K562 (cell line): ENCODE measurements around the gene NLRP6. TPM values are rescaled to one million over a fixed set of nuclear protein-coding genes. Genes with fewer than 3 reads are reported as not detected.

Source experiments
- ARID2 ChIP-seq: fragments of 450-650 bp; IDR thresholded peaks from 2 replicates; pipeline ENCODE4 v1.6.1; 2017; ENCODE audit warnings: antibody characterized with exemption, mild to moderate bottlenecking
- CEBPG ChIP-seq, 3 experiments: fragments of 200-800 bp in 1 of 3; sonication (Bioruptor generic) in 1 of 3; sonication (generic) in 1 of 3; formaldehyde crosslinking in 1 of 3; IDR thresholded peaks in 2 of 3; conservative IDR thresholded peaks in 1 of 3; 2 replicates each; pipeline versions ENCODE4 v1.6.1 to v1.8.0; 2016 to 2022; ENCODE audit warnings: missing compliant biosample characterization in 2 of 3, missing genetic modification characterization in 2 of 3, mild to moderate bottlenecking in 1 of 3, missing genetic modification reagents in 1 of 3
- FOXJ3 ChIP-seq: sonication (generic); formaldehyde crosslinking; IDR thresholded peaks from 2 replicates; pipeline ENCODE4 v1.4.0; 2020; ENCODE audit warnings: mild to moderate bottlenecking, missing genetic modification reagents
- HDAC2 ChIP-seq: fragments of 450-650 bp; IDR thresholded peaks from 2 replicates; pipeline ENCODE4 v1.6.1; 2016; ENCODE audit warnings: mild to moderate bottlenecking
- HNRNPL ChIP-seq: fragments of 200-400 bp; formaldehyde crosslinking; IDR thresholded peaks from 2 replicates; pipeline ENCODE4 v1.6.1; 2017; ENCODE audit warnings: low read depth, mild to moderate bottlenecking, low read length
- MTA3 ChIP-seq: fragments of 450-650 bp; formaldehyde crosslinking; IDR thresholded peaks from 2 replicates; pipeline ENCODE4 v1.6.1; 2017; ENCODE audit warnings: mild to moderate bottlenecking, borderline replicate concordance
- RBM14 ChIP-seq: fragments of 200-400 bp; formaldehyde crosslinking; IDR thresholded peaks from 2 replicates; pipeline ENCODE4 v1.6.1; 2018; ENCODE audit warnings: low read depth, mild to moderate bottlenecking, low read length, moderate library complexity, borderline replicate concordance; ENCODE audit not compliant: insufficient read depth
- RFX1 ChIP-seq: fragments of 450-650 bp; IDR thresholded peaks from 2 replicates; pipeline ENCODE4 v1.6.1; 2016; ENCODE audit warnings: mild to moderate bottlenecking, moderate library complexity
- TAF15 ChIP-seq: fragments of 200-400 bp; formaldehyde crosslinking; IDR thresholded peaks from 2 replicates; pipeline ENCODE4 v1.6.1; 2017; ENCODE audit warnings: mild to moderate bottlenecking, low read depth, low read length, moderate library complexity
- ZNF316 ChIP-seq: fragments of 450-650 bp; IDR thresholded peaks from 2 replicates; pipeline ENCODE4 v1.6.1; 2016
- ZNF707 ChIP-seq: fragments of 250-450 bp; sonication (Bioruptor Pico); conservative IDR thresholded peaks from 2 replicates; pipeline ENCODE4 v1.8.0; 2022; ENCODE audit warnings: inconsistent platforms, mild to moderate bottlenecking, moderate library complexity
- ZNF785 ChIP-seq: fragments of 250-450 bp; sonication (Bioruptor Pico); IDR thresholded peaks from 2 replicates; pipeline ENCODE4 v1.4.0; 2020; ENCODE audit warnings: mild to moderate bottlenecking
- polyA plus RNA-seq, 8 experiments: library from polyadenylated mRNA; depleted of rRNA in 4 of 8; stranded (reverse) in 5 of 8; unstranded in 3 of 8; fragments of >200 nt; fragmentation: Nextera tagmentation in 2 of 8; fragmentation: Illumina TruSeq in 1 of 8; extraction: Ambion mirVana in 2 of 8; extraction: Trizol in 1 of 8; gene quantifications; 2 replicates each; pipeline versions ENCODE4 v1.2.1 to v1.2.3, GENCODE V29; 2011 to 2014; ENCODE audit warnings: inconsistent platforms in 1 of 8, missing spikeins in 1 of 8
- total RNA-seq, 7 experiments: library from RNA; depleted of rRNA in 6 of 7; stranded (reverse); fragments of >200 nt in 6 of 7; fragmentation: Illumina TruSeq in 2 of 7; extraction: Trizol in 2 of 7; gene quantifications; 2 replicates each; pipeline versions ENCODE4 v1.2.1 to v1.2.3, GENCODE V29; 2011 to 2021; ENCODE audit warnings: low replicate concordance in 1 of 7
- TF ChIP-seq, protein P1 (sequence below): sonication (generic); formaldehyde crosslinking; IDR thresholded peaks from 2 replicates; pipeline ENCODE4 v1.8.0; 2022; ENCODE audit warnings: missing genetic modification reagents, mild to moderate bottlenecking, borderline replicate concordance
- TF ChIP-seq, protein P2 (sequence below): fragments of 200-400 bp; formaldehyde crosslinking; IDR thresholded peaks from 2 replicates; pipeline ENCODE4 v1.6.1; 2017; ENCODE audit warnings: mild to moderate bottlenecking, low read depth, low read length, moderate library complexity
- TF ChIP-seq, protein P3 (sequence below), 2 experiments: fragments of 450-650 bp; IDR thresholded peaks; 2 replicates each; pipeline ENCODE4 v1.6.1; 2016
- TF ChIP-seq, protein P4 (sequence below), 2 experiments: IDR thresholded peaks; 2 replicates each; pipeline ENCODE4 v1.6.1; 2012; ENCODE audit warnings: improper control_type of control experiment in 2 of 2, low read depth in 2 of 2, low read length in 2 of 2, borderline replicate concordance in 1 of 2
- TF ChIP-seq, protein P5 (sequence below): fragments of 250-450 bp; sonication (Bioruptor Pico); IDR thresholded peaks from 2 replicates; pipeline ENCODE4 v1.8.0; 2022; ENCODE audit warnings: inconsistent platforms, mild to moderate bottlenecking, moderate library complexity, borderline replicate concordance

The NLRP6 gene
- total and polyA plus RNA-seq, 9 of the 15 experiments (the other 6 are each of a cell fraction or from before 2014, with no cell fraction given): 0.03 to 0.18 (median 0.15) TPM; not detected in 5

DNA sequence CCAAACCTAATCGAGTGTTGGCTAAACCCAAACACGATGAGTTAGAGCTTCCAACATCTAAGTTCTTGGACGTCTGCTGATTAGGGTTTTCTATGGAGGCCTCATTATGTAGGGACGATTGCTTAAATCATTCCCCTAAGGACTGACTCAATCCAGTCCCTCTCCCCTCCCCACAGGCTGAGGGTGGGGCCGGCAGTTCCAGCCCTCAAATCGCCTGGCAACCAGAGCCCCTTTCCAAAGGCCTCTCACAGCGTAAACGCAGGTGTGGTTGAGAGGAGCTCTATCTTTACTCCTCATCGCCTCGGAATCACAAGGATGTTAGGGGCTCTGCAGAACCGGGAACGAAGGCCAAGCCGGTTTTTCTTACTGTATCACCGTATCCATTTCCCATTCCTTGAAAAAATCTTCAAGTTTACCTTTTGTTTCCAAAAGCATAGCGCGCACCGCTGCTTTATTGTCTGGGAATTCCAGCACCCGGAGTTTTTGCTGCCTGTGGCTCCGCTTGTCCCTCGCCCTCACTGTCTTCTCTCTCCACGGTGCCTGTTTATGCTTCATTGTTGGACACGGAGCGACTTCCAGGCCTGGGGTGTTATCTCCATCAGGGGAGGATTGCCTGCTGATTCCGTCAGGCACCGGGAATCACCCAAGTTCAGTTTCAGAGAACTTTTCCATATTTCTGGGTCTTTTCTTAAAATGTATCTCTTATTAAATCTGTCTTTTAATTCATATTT, 56.2 kb downstream of the NLRP6 start (continued):
- TF ChIP-seq, protein P1, sequence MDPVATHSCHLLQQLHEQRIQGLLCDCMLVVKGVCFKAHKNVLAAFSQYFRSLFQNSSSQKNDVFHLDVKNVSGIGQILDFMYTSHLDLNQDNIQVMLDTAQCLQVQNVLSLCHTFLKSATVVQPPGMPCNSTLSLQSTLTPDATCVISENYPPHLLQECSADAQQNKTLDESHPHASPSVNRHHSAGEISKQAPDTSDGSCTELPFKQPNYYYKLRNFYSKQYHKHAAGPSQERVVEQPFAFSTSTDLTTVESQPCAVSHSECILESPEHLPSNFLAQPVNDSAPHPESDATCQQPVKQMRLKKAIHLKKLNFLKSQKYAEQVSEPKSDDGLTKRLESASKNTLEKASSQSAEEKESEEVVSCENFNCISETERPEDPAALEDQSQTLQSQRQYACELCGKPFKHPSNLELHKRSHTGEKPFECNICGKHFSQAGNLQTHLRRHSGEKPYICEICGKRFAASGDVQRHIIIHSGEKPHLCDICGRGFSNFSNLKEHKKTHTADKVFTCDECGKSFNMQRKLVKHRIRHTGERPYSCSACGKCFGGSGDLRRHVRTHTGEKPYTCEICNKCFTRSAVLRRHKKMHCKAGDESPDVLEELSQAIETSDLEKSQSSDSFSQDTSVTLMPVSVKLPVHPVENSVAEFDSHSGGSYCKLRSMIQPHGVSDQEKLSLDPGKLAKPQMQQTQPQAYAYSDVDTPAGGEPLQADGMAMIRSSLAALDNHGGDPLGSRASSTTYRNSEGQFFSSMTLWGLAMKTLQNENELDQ: no peak
- TF ChIP-seq ZNF707 (CRISPR knock-in tag): no peak
- TF ChIP-seq ZNF316: no peak
- TF ChIP-seq, protein P2, sequence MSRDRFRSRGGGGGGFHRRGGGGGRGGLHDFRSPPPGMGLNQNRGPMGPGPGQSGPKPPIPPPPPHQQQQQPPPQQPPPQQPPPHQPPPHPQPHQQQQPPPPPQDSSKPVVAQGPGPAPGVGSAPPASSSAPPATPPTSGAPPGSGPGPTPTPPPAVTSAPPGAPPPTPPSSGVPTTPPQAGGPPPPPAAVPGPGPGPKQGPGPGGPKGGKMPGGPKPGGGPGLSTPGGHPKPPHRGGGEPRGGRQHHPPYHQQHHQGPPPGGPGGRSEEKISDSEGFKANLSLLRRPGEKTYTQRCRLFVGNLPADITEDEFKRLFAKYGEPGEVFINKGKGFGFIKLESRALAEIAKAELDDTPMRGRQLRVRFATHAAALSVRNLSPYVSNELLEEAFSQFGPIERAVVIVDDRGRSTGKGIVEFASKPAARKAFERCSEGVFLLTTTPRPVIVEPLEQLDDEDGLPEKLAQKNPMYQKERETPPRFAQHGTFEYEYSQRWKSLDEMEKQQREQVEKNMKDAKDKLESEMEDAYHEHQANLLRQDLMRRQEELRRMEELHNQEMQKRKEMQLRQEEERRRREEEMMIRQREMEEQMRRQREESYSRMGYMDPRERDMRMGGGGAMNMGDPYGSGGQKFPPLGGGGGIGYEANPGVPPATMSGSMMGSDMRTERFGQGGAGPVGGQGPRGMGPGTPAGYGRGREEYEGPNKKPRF: no peak
- no peak for TF ChIP-seq ARID2
- no peak for TF ChIP-seq RBM14
- peak; percentile 56; the same call in 1 of the 2 replicates for TF ChIP-seq CEBPG (CRISPR knock-in tag; IDR thresholded peaks at IDR 0.05)
- TF ChIP-seq CEBPG (tag; conservative IDR thresholded peaks at IDR 0.05 in 1 of 2, IDR thresholded peaks at IDR 0.05 in 1 of 2): peak in 1 of 2 experiments; percentile 56; a peak in 1 of 4 replicates
- TF ChIP-seq FOXJ3 (CRISPR knock-in tag): no peak
- TF ChIP-seq, protein P3, sequence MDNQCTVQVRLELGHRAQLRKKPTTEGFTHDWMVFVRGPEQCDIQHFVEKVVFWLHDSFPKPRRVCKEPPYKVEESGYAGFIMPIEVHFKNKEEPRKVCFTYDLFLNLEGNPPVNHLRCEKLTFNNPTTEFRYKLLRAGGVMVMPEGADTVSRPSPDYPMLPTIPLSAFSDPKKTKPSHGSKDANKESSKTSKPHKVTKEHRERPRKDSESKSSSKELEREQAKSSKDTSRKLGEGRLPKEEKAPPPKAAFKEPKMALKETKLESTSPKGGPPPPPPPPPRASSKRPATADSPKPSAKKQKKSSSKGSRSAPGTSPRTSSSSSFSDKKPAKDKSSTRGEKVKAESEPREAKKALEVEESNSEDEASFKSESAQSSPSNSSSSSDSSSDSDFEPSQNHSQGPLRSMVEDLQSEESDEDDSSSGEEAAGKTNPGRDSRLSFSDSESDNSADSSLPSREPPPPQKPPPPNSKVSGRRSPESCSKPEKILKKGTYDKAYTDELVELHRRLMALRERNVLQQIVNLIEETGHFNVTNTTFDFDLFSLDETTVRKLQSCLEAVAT (IDR thresholded peaks at IDR 0.05): 0 out of 4 replicates have a peak, but pooled peaks of 1 of the 2 experiments have one; percentile 9
- no peak for TF ChIP-seq MTA3
- TF ChIP-seq, protein P4, sequence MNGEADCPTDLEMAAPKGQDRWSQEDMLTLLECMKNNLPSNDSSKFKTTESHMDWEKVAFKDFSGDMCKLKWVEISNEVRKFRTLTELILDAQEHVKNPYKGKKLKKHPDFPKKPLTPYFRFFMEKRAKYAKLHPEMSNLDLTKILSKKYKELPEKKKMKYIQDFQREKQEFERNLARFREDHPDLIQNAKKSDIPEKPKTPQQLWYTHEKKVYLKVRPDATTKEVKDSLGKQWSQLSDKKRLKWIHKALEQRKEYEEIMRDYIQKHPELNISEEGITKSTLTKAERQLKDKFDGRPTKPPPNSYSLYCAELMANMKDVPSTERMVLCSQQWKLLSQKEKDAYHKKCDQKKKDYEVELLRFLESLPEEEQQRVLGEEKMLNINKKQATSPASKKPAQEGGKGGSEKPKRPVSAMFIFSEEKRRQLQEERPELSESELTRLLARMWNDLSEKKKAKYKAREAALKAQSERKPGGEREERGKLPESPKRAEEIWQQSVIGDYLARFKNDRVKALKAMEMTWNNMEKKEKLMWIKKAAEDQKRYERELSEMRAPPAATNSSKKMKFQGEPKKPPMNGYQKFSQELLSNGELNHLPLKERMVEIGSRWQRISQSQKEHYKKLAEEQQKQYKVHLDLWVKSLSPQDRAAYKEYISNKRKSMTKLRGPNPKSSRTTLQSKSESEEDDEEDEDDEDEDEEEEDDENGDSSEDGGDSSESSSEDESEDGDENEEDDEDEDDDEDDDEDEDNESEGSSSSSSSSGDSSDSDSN (IDR thresholded peaks at IDR 0.05; ENCODE audit: borderline replicate concordance in 1 of 2, low read depth in 2 of 2, low read length in 2 of 2): no peak
- no peak for TF ChIP-seq HDAC2
- no peak for TF ChIP-seq ZNF785 (CRISPR knock-in tag)
- no peak for TF ChIP-seq HNRNPL
- no peak for TF ChIP-seq TAF15
- TF ChIP-seq RFX1: peak; percentile 79
- TF ChIP-seq, protein P5, sequence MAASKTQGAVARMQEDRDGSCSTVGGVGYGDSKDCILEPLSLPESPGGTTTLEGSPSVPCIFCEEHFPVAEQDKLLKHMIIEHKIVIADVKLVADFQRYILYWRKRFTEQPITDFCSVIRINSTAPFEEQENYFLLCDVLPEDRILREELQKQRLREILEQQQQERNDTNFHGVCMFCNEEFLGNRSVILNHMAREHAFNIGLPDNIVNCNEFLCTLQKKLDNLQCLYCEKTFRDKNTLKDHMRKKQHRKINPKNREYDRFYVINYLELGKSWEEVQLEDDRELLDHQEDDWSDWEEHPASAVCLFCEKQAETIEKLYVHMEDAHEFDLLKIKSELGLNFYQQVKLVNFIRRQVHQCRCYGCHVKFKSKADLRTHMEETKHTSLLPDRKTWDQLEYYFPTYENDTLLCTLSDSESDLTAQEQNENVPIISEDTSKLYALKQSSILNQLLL (CRISPR knock-in tag): no peak
